Natural killer cell (primary cell): Measurements from ENCODE around the gene IYD. TPM values are rescaled to one million over a fixed set of nuclear protein-coding genes. Genes with fewer than 3 reads are reported as not detected.
A peak's percentile ranks its signal among the peaks of the same experiment; 100 is the strongest.

Source experiments
- ATAC-seq, 3 donors: fragments of 150-1000 bp in 2 of 3; fragments of 200-7000 bp in 1 of 3; cut with Tn5 transposase; 1 replicate in 1 of 3; 2 replicates in 2 of 3; pipeline ENCODE4 v1.10.0; 2021; ENCODE audit warnings: mild to moderate bottlenecking in 2 of 3, moderate library complexity in 2 of 3
- DNase-seq, 2 donors: peaks; one replicate each; pipeline versions ENCODE4 v3.0.0 to v3.0.0-alpha.2; 2013 to 2021; ENCODE audit warnings: mixed read lengths in 1 of 2
- H3K27ac ChIP-seq: one replicate; pipeline ENCODE4 v1.5.1; 2013; ENCODE audit warnings: mild to moderate bottlenecking, low read length
- H3K27me3 ChIP-seq: one replicate; pipeline ENCODE4 v1.6.1; 2013; ENCODE audit warnings: low read length; ENCODE audit not compliant: control insufficient read depth, insufficient read depth
- H3K36me3 ChIP-seq: one replicate; pipeline ENCODE4 v1.6.1; 2013; ENCODE audit warnings: low read length; ENCODE audit not compliant: control insufficient read depth, insufficient read depth
- H3K4me1 ChIP-seq: one replicate; pipeline ENCODE4 v1.6.1; 2013; ENCODE audit warnings: low read length; ENCODE audit not compliant: control insufficient read depth, insufficient read depth
- H3K4me3 ChIP-seq: one replicate; pipeline ENCODE4 v1.5.1; 2013; ENCODE audit warnings: low read length
- H3K9me3 ChIP-seq: one replicate; pipeline ENCODE4 v1.6.1; 2013; ENCODE audit warnings: low read length; ENCODE audit not compliant: control insufficient read depth, insufficient read depth
- H3K27ac Mint-ChIP-seq, 2 donors: one replicate each; pipeline ENCODE4 v1.8.0; 2022; ENCODE audit warnings: mild to moderate bottlenecking in 2 of 2, mixed read lengths in 2 of 2, moderate library complexity in 1 of 2
- H3K27me3 Mint-ChIP-seq, 2 donors: one replicate each; pipeline ENCODE4 v1.8.0; 2022; ENCODE audit warnings: low read depth in 2 of 2, mixed read lengths in 2 of 2
- H3K36me3 Mint-ChIP-seq: one replicate; pipeline ENCODE4 v1.8.0; 2022; ENCODE audit warnings: mixed read lengths
- H3K4me1 Mint-ChIP-seq, 2 donors: one replicate each; pipeline ENCODE4 v1.8.0; 2022; ENCODE audit warnings: mixed read lengths in 2 of 2
- H3K4me3 Mint-ChIP-seq: one replicate; pipeline ENCODE4 v1.8.0; 2022; ENCODE audit warnings: mild to moderate bottlenecking, moderate library complexity, mixed read lengths
- H3K9me3 Mint-ChIP-seq, 2 donors: one replicate each; pipeline ENCODE4 v1.8.0; 2022; ENCODE audit warnings: mixed read lengths in 2 of 2
- CTCF ChIP-seq: fragments of 200-600 bp; IDR thresholded peaks from one replicate; pipeline ENCODE4 v1.8.0; 2022; ENCODE audit warnings: antibody characterized with exemption
- WGBS: methylation state at CpG from one replicate; pipeline ENCODE4 v1.1.7; 2013; ENCODE audit warnings: missing lambda C conversion rate; ENCODE audit not compliant: insufficient coverage; 5-methylcytosine and 5-hydroxymethylcytosine counted together
- intact Hi-C: fragments of 100-400 bp; cut with micrococcal nuclease; formaldehyde crosslinking; loops from one replicate; pipeline ENCODE4 v1.14.2; 2022
- total RNA-seq, 4 donors: library from RNA; stranded (reverse); fragments of 120-200 nt in 1 of 4; gene quantifications; one replicate each; pipeline versions ENCODE4 v1.2.3 to v1.2.4, GENCODE V29; 2013 to 2022

IYD gene
- total RNA-seq, 3 donors from 2014 or later (not counting 1 experiment from before 2014, with no cell fraction given) = not detected

GRCh38 chr6:150417899-150418826 lies 49.4 kb downstream of the IYD start:
- Histone ChIP-seq H3K4me3 (peak overlapping the region; percentile 35), H3K27me3 (peaks cover 7% of the 10 kb centered on the region), H3K36me3 (no peaks in the 10 kb centered on the region), H3K4me1 (peaks cover 10% of the 10 kb centered on the region), H3K9me3 (no peaks in the 10 kb centered on the region), H3K27ac (no peak overlapping the region)
- H3K27me3 Mint-ChIP-seq = peaks cover 22 to 36% of the 10 kb centered on the region in 2 donors
- H3K27ac Mint-ChIP-seq = peak overlapping the region in 1 of 2 donors; percentile 9
- H3K4me3 Mint-ChIP-seq = peak overlapping the region; percentile 62
- intact Hi-C loops = loop anchor here (1.0 kb wide), 1 partner anchor 397 kb away; no protein-coding TSS in a partner anchor
- ATAC-seq (peak; percentile 68 to 81 (median 75)), DNase-seq (peak in 1 of 2 donors; percentile 74)
- H3K9me3 Mint-ChIP-seq = peaks cover 0 to 2% of the 10 kb centered on the region in 2 donors
- no peaks in the 10 kb centered on the region for H3K36me3 Mint-ChIP-seq
- peaks cover 25 to 26% of the 10 kb centered on the region in 2 donors for H3K4me1 Mint-ChIP-seq
- peak; percentile 45 for TF ChIP-seq CTCF
- WGBS = 5% methylated on average over 6 of the region's 12 CpGs

- Mint-ChIP-seq H3K27ac (peak overlapping the region in 1 of 2 donors; percentile 9), H3K27me3 (peaks cover 17 to 29% of the 10 kb centered on the region in 2 donors), H3K9me3 (peaks cover 0 to 2% of the 10 kb centered on the region in 2 donors), H3K4me3 (peak overlapping the region; percentile 62), H3K36me3 (no peaks in the 10 kb centered on the region), H3K4me1 (peaks cover 25 to 26% of the 10 kb centered on the region in 2 donors)
- peaks cover 10% of the 10 kb centered on the region for H3K4me1 ChIP-seq
- peaks cover 7% of the 10 kb centered on the region for H3K27me3 ChIP-seq
- no peak for TF ChIP-seq CTCF
- peak overlapping the region; percentile 35 for H3K4me3 ChIP-seq
- ATAC-seq (peak in 2 of 3 donors; percentile 57 to 59), DNase-seq (peak; percentile 25 to 77)
- 6% methylated on average over 20 of the region's 23 CpGs for WGBS
- no peaks in the 10 kb centered on the region for H3K36me3 ChIP-seq
- no peaks in the 10 kb centered on the region for H3K9me3 ChIP-seq
- intact Hi-C loops = loop anchor here (1.0 kb wide), 1 partner anchor 396 kb away; no protein-coding TSS in a partner anchor
- no peak overlapping the region for H3K27ac ChIP-seq
Measured at GRCh38 chr6:150418827-150419594, 50.2 kb downstream of the IYD start.

- Mint-ChIP-seq H3K27me3 (peaks cover 9 to 19% of the 10 kb centered on the region in 2 donors), H3K9me3 (peaks cover 0 to 2% of the 10 kb centered on the region in 2 donors), H3K36me3 (no peaks in the 10 kb centered on the region), H3K4me1 (peaks cover 25 to 26% of the 10 kb centered on the region in 2 donors), H3K27ac (no peak overlapping the region), H3K4me3 (no peak overlapping the region)
- Histone ChIP-seq H3K27ac (no peak overlapping the region), H3K36me3 (no peaks in the 10 kb centered on the region), H3K9me3 (no peaks in the 10 kb centered on the region), H3K4me3 (no peak overlapping the region), H3K4me1 (peaks cover 10% of the 10 kb centered on the region), H3K27me3 (peaks cover 5% of the 10 kb centered on the region)
- no peak for DNase-seq
- no peak for ATAC-seq
- TF ChIP-seq CTCF = no peak
- intact Hi-C loops = no loop called here
- WGBS = no CpG with 5 or more reads among the region's 2 CpGs
Measured at GRCh38 chr6:150420428-150420827, 51.6 kb downstream of the IYD start.
